ENCODE measurements around the gene SNRPF. TPM values are rescaled to one million over a fixed set of nuclear protein-coding genes. Genes with fewer than 3 reads are reported as not detected.

Gene SNRPF
- polyA plus RNA-seq, 3 donors, result 84.3 to 101 (median 84.8) TPM

DNA sequence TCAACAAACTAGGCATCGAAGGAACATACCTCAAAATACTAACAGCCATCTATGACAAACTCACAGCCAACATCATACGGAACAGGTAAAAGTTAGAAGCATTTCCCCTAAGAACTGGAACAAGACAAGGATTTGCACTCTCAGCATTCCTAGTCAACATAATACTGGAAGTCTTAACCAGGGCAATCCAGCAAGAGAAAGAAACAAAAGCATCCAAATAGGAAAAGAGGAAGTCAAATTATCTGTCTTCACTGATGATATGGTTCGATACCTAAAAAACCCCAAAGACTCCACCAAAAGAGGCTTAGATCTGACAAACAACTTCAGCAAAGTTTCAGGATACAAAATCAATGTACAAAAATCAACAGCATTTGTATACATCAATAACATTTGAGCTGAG, 51.1 kb downstream of the SNRPF start:
- no peak for DNase-seq

Other genes starting within 250 kb of the SNRPF start
- 100 to 1,000 TPM in 1 of 3 donors, 10 to 100 TPM in 2; 82.5 to 126 (median 95.5) TPM for gene NTN4, start 68.2 kb upstream of the SNRPF start, polyA plus RNA-seq (ENCODE audit: insufficient read length in 3 of 3)
- gene CCDC38, start 83.7 kb downstream of the SNRPF start, polyA plus RNA-seq (ENCODE audit: insufficient read length in 3 of 3), result under 1 TPM; 0.24 to 0.99 (median 0.66) TPM
- gene AMDHD1, start 84.4 kb downstream of the SNRPF start, polyA plus RNA-seq (ENCODE audit: insufficient read length in 3 of 3), result 1 to 10 TPM; 1.0 to 1.7 (median 1.4) TPM
- gene HAL, start 137.4 kb downstream of the SNRPF start, polyA plus RNA-seq (ENCODE audit: insufficient read length in 3 of 3), result 1 to 10 TPM in 2 of 3 donors, under 1 TPM in 1; 0.13 to 1.2 (median 1.2) TPM
- 100 to 1,000 TPM; 115 to 130 (median 123) TPM for gene LTA4H, start 176.6 kb downstream of the SNRPF start, polyA plus RNA-seq (ENCODE audit: insufficient read length in 3 of 3)